Measurements from ENCODE around the gene SLC8B1. TPM values are rescaled to one million over a fixed set of nuclear protein-coding genes. Genes with fewer than 3 reads are reported as not detected.

Gene SLC8B1
- total RNA-seq, 2 donors from 2014 or later, result 23.1 to 94.7 TPM

DNA sequence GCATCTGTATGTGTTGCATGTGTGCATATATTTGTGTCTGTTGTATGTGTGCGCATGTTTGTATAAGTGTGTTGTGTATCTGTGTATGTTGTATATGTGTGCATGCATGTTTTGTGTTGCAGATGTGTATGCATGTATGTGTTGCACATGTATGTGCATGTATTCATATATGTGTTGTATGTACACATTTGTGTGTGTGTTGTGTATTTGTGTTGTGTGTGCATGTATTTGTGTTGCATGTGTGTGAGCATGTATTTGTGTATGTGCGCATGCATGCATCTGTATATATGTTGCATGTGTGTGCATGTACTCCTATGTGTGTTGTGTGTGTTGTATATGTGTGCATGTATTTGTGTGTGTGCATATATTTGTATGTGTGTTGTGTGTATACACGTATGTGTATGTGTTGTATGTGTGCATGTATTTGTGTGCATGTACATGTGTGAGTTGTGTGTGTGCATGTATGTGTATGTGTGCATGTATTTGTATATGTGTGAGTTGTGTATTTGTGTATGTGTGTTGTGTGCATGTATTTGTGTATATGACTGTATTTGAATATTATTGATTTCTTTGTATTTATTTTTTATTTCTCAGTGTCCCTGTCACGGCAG lies 16.8 kb downstream of the SLC8B1 start:
- WGBS, result 94% methylated on average over 4 of the region's 4 CpGs
- no peak overlapping the region for H3K4me3 ChIP-seq
- intact Hi-C loops (cut with DNase I), result loop anchor here (10.0 kb wide), 2 partner anchors 107 to 123 kb away; partner anchors contain the start of gene SDSL
- DNase-seq (ENCODE audit: low spot score), result no peak
- no peaks in the 10 kb centered on the region for H3K9me3 ChIP-seq
- H3K36me3 ChIP-seq, result peaks cover 0 to 8% of the 10 kb centered on the region in 2 donors
- no peaks in the 10 kb centered on the region for H3K4me1 ChIP-seq (replicated peaks)
- no peak overlapping the region for H3K27ac ChIP-seq
- TF ChIP-seq, protein P1, sequence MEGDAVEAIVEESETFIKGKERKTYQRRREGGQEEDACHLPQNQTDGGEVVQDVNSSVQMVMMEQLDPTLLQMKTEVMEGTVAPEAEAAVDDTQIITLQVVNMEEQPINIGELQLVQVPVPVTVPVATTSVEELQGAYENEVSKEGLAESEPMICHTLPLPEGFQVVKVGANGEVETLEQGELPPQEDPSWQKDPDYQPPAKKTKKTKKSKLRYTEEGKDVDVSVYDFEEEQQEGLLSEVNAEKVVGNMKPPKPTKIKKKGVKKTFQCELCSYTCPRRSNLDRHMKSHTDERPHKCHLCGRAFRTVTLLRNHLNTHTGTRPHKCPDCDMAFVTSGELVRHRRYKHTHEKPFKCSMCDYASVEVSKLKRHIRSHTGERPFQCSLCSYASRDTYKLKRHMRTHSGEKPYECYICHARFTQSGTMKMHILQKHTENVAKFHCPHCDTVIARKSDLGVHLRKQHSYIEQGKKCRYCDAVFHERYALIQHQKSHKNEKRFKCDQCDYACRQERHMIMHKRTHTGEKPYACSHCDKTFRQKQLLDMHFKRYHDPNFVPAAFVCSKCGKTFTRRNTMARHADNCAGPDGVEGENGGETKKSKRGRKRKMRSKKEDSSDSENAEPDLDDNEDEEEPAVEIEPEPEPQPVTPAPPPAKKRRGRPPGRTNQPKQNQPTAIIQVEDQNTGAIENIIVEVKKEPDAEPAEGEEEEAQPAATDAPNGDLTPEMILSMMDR (IDR thresholded peaks at IDR 0.05), result no peak
- TF ChIP-seq POLR2AphosphoS5 (IDR thresholded peaks at IDR 0.05) (no peak), POLR2A (IDR thresholded peaks at IDR 0.05) (no peak)
- H3K27me3 ChIP-seq (replicated peaks; ENCODE audit: insufficient read depth), result no peaks in the 10 kb centered on the region

DNA sequence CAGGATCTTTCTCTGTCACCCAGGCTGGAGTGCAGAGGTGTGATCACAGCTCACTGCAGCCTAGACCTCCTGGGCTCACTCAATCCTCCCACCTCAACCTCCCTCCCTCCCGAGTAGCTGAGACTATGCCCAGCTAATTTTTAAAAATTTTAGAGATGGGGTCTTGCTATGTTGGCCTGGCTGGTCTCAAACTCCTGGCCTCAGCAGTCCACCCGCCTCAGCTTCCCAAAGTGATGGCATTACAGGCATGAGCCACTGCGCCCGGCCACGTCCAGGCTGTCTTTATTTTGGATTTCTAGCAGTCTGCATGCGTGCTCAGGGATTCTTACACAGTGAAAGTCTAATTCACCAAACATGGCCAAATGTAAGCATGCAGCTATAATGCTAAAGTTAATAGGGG lies 17.8 kb downstream of the SLC8B1 start:
- TF ChIP-seq POLR2A (IDR thresholded peaks at IDR 0.05), result no peak
- no peak for TF ChIP-seq POLR2AphosphoS5 (IDR thresholded peaks at IDR 0.05)
- TF ChIP-seq, protein P1 (IDR thresholded peaks at IDR 0.05), result no peak
- DNase-seq (ENCODE audit: low spot score), result no peak
- Histone ChIP-seq H3K27ac (no peak overlapping the region), H3K9me3 (no peaks in the 10 kb centered on the region), H3K4me3 (no peak overlapping the region), H3K4me1 (replicated peaks) (no peaks in the 10 kb centered on the region), H3K36me3 (peaks cover 0 to 8% of the 10 kb centered on the region in 2 donors), H3K27me3 (replicated peaks; ENCODE audit: insufficient read depth) (no peaks in the 10 kb centered on the region)
- WGBS, result 89% methylated on average over 6 of the region's 6 CpGs
- intact Hi-C loops (cut with DNase I), result loop anchor here (10.0 kb wide), 2 partner anchors 108 to 122 kb away; partner anchors contain the start of gene SDSL

DNA sequence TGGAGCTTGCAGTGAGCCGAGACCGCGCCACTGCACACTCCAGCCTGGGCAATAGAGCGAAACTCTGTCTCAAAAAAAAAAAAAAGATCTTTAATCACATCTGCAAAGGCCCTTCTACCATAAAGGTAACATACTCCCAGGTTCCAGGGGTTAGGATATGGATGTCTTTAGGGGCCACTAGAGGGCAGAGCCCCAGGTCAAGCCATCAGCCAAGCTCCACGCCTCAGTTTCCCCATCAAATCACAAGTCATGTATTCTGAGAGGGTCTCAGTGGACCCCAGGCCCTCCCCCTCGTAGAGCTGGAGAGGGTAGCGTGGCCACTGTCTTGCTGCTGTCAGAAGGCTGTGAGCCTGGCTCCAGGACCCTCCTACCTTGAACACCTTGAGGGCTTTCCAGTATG lies 18.8 kb downstream of the SLC8B1 start:
- TF ChIP-seq, protein P1 (IDR thresholded peaks at IDR 0.05), result no peak
- TF ChIP-seq POLR2AphosphoS5 (IDR thresholded peaks at IDR 0.05) (no peak), POLR2A (IDR thresholded peaks at IDR 0.05) (no peak)
- no peak overlapping the region for H3K27ac ChIP-seq
- no peak for DNase-seq (ENCODE audit: low spot score)
- H3K36me3 ChIP-seq, result peaks cover 0 to 8% of the 10 kb centered on the region in 2 donors
- H3K9me3 ChIP-seq, result no peaks in the 10 kb centered on the region
- no peak overlapping the region for H3K4me3 ChIP-seq
- WGBS, result 96% methylated on average over 7 of the region's 7 CpGs
- H3K27me3 ChIP-seq (replicated peaks; ENCODE audit: insufficient read depth), result no peaks in the 10 kb centered on the region
- no peaks in the 10 kb centered on the region for H3K4me1 ChIP-seq (replicated peaks)
- intact Hi-C loops (cut with DNase I), result loop anchor here (10.0 kb wide), 2 partner anchors 109 to 121 kb away; partner anchors contain the start of gene SDSL

DNA sequence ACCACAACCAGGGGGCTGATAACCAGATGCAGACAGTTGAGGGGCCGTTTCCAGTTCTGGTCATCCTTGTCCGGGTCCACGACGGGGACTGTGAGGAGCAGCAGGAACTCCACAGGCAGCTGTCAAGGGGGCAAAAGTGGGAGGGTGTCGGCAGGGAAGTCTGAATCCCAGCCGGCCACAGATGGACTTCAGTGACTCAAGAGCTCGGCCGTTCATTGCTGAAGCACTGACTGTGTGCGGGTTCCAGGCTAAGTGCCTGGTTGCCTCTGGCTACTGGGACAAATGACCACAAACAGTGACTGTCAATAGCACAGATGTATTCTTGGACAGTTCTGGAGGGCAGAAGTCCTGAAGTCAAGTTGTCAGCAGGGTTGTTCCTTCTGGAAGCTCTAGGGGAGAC lies 19.6 kb downstream of the SLC8B1 start:
- intact Hi-C loops (cut with DNase I), result loop anchor here (10.0 kb wide), 2 partner anchors 109 to 121 kb away; partner anchors contain the start of gene SDSL
- H3K9me3 ChIP-seq, result no peaks in the 10 kb centered on the region
- H3K4me1 ChIP-seq (replicated peaks), result no peaks in the 10 kb centered on the region
- TF ChIP-seq, protein P1 (IDR thresholded peaks at IDR 0.05), result no peak
- TF ChIP-seq POLR2A (IDR thresholded peaks at IDR 0.05) (no peak), POLR2AphosphoS5 (IDR thresholded peaks at IDR 0.05) (no peak)
- no peak overlapping the region for H3K27ac ChIP-seq
- H3K27me3 ChIP-seq (replicated peaks; ENCODE audit: insufficient read depth), result no peaks in the 10 kb centered on the region
- no peak overlapping the region for H3K4me3 ChIP-seq
- no peak for DNase-seq (ENCODE audit: low spot score)
- peaks cover 0 to 8% of the 10 kb centered on the region in 2 donors for H3K36me3 ChIP-seq
- 87% methylated on average over 9 of the region's 9 CpGs for WGBS

DNA sequence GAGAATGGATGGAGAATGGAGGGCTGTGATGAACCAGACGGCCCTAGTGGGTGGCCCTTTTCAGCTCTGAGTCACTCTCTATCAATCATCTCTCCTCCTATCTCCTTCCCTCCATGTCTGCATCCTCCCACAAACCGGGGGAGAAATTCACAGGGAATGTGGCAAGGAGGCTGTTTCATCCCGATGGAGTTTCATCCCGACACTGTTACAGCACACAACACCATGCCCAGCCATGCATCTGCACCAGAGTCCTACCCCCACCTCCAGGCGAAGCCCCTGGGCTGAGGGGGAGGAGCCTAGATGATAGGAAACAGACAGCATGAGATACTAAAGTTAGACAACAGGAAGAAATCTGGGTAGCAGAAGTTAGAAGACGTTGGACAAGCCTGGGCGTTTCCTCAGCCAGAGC lies 20.8 kb downstream of the SLC8B1 start:
- no peaks in the 10 kb centered on the region for H3K4me1 ChIP-seq (replicated peaks)
- peaks cover 0 to 5% of the 10 kb centered on the region in 2 donors for H3K36me3 ChIP-seq
- intact Hi-C loops (cut with DNase I), result loop anchor here (10.0 kb wide), 2 partner anchors 111 to 119 kb away; partner anchors contain the start of gene SDSL
- H3K27ac ChIP-seq, result no peak overlapping the region
- DNase-seq (ENCODE audit: low spot score), result no peak
- no peaks in the 10 kb centered on the region for H3K27me3 ChIP-seq (replicated peaks; ENCODE audit: insufficient read depth)
- H3K9me3 ChIP-seq, result no peaks in the 10 kb centered on the region
- no peak overlapping the region for H3K4me3 ChIP-seq
- TF ChIP-seq, protein P1 (IDR thresholded peaks at IDR 0.05), result no peak
- TF ChIP-seq POLR2A (IDR thresholded peaks at IDR 0.05) (no peak), POLR2AphosphoS5 (IDR thresholded peaks at IDR 0.05) (no peak)
- 70% methylated on average over 7 of the region's 7 CpGs for WGBS
